HG03066 (cell line): ENCODE measurements around the gene PET100.

Experiments used
- ATAC-seq: cut with Tn5 transposase; IDR thresholded peaks from one replicate; pipeline ENCODE4 v1.9.1; 2021; ENCODE audit warnings: low read depth; ENCODE audit not compliant: unreplicated experiment

PET100 gene, protein sequence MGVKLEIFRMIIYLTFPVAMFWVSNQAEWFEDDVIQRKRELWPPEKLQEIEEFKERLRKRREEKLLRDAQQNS

DNA sequence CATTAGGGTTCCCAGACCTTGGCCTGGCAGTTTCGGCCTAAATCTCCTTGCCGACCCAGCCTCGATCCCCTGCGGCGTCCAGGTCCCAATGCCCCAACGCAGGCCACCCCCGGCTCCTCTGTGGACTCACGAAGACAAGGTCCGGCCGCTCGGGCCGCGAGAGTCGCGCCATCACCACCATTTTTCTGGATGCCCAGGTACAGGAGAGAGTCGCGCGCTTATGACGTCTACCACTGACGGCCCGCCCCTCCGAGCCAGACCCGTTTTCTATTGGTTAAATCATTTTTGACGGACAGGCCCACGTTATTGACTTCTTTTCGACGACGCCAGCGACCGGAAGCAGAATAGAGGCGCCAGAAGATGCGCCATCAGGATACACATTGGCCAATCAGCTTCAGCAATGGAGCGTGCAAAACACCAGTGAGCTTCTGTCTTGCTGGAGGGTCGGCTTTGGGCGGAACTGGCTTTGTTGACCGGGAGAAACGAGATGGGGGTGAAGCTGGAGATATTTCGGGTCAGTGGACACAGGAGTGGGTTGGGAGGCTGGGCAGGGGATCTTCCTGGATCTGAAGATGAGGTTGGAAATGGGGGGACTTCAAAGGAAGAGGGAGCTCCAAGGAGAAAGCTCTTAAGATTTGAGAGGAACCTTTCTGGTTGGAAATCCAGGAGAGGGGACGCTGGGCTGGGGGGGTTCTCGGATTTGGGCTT lies at the start of gene PET100, which contains the start of gene XAB2:
Gene PET100 (plus strand): TSS at position 447 of the 708 bp plus-strand sequence. CDS start 41 bp downstream, at position 488.
Gene XAB2 (minus strand): TSS at position 199 of the 708 bp plus-strand sequence. CDS start 18 bp downstream, at position 181.
- peak; percentile 83 for ATAC-seq

GRCh38 chr19:7582446-7582845 lies 47.1 kb upstream of the PET100 start:
- ATAC-seq, result no peak

GRCh38 chr19:7589822-7590221 lies 39.8 kb upstream of the PET100 start:
- ATAC-seq, result no peak

DNA sequence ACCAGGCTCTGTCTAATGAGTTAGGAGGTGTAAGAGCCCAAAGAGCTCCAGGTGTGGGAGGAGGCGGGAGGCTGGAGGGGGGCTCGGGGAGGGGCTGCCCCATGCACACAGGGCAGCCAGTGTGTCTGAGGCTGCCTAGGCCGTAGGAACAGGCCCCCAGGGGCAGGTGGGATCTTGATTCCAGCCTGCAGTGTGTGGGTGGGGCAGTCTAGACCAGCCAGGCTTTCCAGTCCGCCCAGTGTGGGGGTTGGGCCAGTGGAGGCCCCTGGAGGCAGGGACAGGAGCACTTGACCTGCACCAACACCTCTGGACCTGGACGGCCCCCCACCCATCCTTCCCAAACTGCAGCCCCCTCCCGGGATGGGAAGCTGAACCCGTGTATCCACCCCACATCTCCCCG lies 39.3 kb upstream of the PET100 start:
- no peak for ATAC-seq

- peak; percentile 48 for ATAC-seq
Observed at GRCh38 chr19:7595466-7596133, 34.0 kb upstream of the PET100 start, which contains the start of gene CAMSAP3. Gene CAMSAP3, plus strand, starts transcription at chr19:7595863. Its CDS starts 140 bp downstream, at chr19:7596003.

DNA sequence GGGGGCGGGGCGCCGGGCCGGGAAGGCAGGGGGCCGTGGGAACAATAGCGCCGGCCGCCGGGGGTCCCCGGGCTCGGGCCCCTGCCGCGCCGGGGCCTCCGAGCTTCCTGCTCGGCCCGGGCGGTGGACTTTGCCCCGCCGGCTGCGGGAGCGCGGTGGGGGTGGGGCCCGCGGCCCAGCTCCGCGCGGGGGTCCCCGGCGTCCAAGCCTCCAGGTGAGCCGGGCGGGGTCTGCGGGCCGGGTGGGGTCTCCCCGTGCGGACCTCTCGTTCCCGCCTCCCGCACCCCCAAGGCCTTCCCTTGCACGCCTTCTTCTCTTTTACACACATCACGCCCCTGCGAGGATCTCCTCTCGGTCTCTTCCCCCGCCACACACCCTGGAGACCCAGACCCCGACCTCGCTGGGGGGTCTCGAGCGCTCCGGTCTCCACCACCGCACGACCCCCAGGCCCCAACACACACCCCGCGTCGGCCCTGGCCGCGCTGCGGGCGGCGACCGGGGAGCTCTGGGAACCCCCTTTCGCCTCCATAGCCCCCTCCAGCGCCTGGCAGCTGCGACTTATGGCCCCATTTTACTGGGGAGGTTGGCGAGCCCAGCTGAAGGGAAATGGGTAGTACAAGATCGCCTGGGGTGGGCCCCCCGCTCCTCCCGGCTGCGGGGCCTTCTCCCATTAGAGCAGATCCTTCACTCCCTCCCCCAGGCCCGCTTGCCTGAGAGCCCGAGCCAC lies 33.2 kb upstream of the PET100 start:
- ATAC-seq, result peak; percentile 35

DNA sequence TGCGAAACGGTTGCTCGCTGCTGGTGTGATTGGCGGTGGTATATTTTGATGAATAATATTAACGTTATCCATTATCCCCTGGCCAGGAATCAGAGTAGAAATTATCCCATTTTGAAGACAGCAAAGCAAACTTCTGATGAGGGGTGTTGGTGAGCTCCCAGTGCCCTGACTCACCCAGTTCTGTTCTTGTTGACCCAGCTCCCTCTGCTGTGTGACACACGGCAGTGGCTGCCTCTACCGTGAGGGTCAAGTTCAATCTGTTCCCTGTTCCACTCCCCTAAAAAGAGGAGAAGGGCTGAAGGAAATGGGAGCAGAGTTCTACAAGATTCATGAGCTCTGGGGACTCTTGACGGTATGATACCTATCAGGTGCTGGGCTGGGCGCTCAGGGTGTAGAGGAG lies 31.9 kb upstream of the PET100 start:
- ATAC-seq, result no peak

DNA sequence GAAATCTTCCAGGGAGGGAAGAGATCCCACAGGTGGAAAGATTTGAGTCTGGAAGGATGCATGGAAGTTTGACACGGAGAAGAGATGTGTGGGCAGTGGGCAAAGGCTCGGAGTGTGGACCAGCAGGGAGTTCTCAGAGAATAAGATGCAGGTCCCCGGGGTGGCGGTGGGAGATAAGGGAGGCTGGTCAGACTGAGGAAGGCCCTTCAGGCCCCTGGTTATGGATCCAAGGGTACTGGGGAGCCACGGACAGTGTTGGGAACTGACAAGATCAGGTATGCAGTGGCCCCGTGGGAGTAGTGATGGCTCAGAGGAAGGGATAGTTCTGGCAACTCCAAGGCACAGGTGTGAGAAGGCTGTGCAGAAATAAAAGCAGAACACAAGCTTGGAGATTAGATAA lies 31.4 kb upstream of the PET100 start:
- no peak for ATAC-seq

DNA sequence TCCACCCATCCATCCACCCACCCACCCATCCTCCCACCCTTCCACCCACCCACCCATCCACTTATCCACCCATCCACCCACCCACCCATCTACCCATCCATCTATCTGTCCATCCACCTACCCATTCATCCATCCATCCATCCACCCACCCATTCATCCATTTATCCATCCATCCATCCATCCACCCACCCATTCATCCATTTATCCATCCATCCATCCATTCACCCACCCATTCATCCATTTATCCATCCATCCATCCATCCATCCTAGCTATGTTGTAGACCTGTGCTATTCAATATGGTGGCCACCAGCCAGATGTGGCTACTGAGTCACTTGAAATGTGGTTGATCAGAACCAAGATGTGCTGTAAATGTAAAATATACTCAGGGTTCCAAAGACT lies 28.9 kb upstream of the PET100 start:
- no peak for ATAC-seq

- ATAC-seq, result no peak
Observed at GRCh38 chr19:7602240-7602934, 27.2 kb upstream of the PET100 start.

- ATAC-seq, result no peak
Observed at GRCh38 chr19:7602935-7603497, 26.6 kb upstream of the PET100 start.

- no peak for ATAC-seq
Observed at GRCh38 chr19:7603919-7604318, 25.7 kb upstream of the PET100 start.

- no peak for ATAC-seq
Observed at GRCh38 chr19:7605490-7606222, 23.9 kb upstream of the PET100 start.

DNA sequence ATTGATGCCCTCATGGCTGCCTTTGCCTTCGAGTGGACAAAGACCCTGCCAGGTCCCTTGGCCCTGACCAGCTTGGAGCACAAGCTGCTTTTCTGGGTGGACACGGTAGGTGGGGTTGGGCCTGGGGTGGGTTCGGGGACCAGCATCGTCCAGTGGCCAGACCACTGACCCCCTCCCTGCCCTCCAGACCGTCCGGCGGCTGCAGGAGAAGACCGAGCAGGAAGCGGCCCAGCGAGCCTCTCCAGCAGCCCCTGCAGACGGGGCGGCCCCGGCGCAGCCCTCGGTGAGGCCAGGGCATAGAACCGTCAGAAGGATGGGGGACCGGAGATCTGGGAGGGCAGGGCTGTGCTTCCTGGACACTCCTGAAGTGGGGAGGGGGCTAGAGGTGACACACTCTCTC lies 23.3 kb upstream of the PET100 start:
- no peak for ATAC-seq

DNA sequence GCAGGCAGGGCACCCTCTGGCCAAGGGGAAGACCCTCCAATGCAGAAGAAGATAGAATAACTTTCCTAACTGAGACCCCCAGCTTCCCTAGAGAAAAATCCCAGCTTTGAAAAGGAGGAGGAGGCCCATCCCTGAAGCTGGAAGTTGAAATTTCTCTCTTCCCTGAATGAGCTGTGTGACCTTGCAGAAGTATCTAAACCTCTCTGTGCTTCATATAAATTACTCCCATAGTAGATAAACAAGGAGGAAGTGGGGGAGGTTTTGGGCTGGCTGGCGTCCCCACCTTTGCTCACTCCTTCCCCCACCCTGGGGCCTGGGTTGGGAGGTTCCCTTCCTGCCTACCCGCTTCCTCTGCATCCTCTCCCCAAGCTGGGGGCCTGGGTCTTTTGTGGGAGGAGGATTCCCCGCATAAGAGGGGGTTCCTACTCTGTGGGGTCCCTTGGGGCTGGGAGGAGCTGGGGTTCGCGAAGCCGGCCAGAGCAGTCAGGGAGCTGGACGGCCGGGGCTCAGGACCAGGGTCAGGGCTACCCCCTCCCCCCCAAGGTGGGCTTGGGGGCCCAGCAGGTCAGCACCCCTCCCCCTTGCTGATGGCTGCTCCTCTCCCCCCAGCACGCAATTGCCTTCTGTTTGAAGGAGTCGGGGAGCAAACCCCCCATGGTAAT lies 22.2 kb upstream of the PET100 start:
- no peak for ATAC-seq

DNA sequence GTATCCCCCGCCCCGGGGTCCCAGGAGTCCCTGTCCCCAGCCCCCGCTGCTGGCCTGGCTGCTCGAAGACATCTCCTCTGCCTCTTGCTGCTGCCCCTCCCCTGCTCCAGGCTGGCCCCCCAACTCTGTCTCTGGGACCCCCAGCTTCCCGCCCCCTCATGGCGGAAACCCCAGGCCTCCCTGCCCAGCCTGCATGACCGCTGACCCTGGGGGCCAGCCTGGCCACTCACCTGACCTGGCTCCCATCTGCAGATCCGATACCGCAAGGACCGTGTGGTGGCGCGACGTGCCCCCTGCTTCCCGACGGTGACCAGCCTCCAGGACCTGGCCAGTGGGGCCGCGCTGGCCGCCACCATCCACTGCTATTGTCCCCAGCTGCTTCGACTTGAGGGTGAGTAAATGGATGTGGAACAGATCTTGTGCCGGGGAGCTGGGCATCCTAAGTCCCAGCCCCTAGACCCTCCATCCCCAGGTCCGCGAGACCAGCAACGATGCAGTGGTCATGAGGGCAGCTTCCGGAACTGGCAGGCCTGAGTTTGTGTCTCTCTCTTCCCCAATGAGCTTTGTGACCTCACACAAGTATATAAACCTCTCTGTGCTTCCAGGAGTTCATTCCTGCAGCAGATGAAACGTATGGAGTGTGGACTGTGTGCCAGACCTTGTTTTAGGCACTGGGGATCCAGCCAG lies 21.6 kb upstream of the PET100 start:
- ATAC-seq, result no peak

DNA sequence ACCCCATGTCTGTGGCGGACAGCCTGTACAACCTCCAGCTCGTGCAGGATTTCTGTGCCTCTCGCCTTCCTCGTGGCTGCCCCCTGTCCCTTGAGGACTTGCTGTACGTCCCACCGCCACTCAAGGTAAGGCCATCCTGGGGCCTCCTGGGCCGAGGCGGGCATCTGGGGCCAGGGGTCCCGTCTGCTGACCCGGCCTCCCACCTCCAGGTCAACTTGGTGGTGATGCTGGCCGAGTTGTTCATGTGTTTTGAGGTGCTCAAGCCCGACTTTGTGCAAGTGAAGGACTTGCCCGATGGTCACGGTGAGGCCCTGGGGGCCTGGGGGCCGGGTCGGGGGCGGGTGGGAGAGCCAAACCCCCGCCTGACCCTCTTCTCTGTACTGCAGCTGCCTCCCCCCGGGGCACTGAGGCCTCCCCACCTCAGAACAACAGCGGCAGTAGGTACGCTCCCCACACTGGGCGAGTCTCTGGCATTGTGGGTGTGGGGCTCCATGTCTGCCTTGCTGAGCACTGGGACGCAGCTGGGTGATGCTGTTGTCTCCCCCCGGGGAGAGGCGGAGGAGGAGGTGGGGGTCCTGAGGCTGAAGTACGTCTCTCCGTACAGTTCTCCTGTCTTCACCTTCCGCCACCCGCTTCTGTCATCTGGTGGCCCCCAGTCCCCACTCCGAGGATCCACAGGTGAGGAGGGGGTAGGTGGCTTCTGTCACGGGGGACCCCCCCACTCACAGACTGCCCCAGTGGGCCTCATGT lies 18.9 kb upstream of the PET100 start:
- no peak for ATAC-seq
